Hindlimb muscle (tissue), 1 donor: Measurements from ENCODE around the gene TMED1. TPM values are rescaled to one million over a fixed set of nuclear protein-coding genes. Genes with fewer than 3 reads are reported as not detected.
"Not testable (repeated sequence)": the region's sequence is repeated elsewhere in the genome, so short reads cannot be mapped to it uniquely, and the experiment has no call there.

Experiments
- DNase-seq: peaks from one replicate; pipeline ENCODE4 v3.0.0-alpha.2; 2013
- polyA plus RNA-seq: library from polyadenylated mRNA; unstranded; fragments of 120-200 nt; gene quantifications from one replicate; pipeline ENCODE4 v1.2.1, GENCODE V29; 2013; ENCODE audit not compliant: insufficient read length

The TMED1 gene
- 41.7 TPM for polyA plus RNA-seq

- peak; percentile 97 for DNase-seq
These were observed at the start of gene TMED1 for GRCh38 chr19:10835754-10836478. TMED1 (minus strand) TSS chr19:10836212; CDS start chr19:10836191, 21 bp downstream.

- no peak for DNase-seq
These were observed 49.5 kb upstream of the TMED1 start for GRCh38 chr19:10885201-10886169.

- DNase-seq, result no peak
These were observed 48.3 kb upstream of the TMED1 start for GRCh38 chr19:10884274-10884673.

- DNase-seq, result no peak
These were observed 46.1 kb upstream of the TMED1 start for GRCh38 chr19:10882108-10882457.

- DNase-seq, result no peak
These were observed 45.5 kb upstream of the TMED1 start for GRCh38 chr19:10881403-10882107.

GRCh38 chr19:10878253-10878652 is 42.2 kb upstream of the TMED1 start:
- DNase-seq, result no peak

GRCh38 chr19:10877608-10878007 is 41.6 kb upstream of the TMED1 start:
- DNase-seq, result not testable (repeated sequence)

GRCh38 chr19:10876459-10877240 is 40.6 kb upstream of the TMED1 start:
- no peak for DNase-seq

GRCh38 chr19:10874024-10874423 is 38.0 kb upstream of the TMED1 start:
- no peak for DNase-seq

- DNase-seq, result no peak
These were observed 36.6 kb upstream of the TMED1 start for GRCh38 chr19:10872546-10873107.

GRCh38 chr19:10871711-10872545 is 35.9 kb upstream of the TMED1 start:
- DNase-seq, result no peak

GRCh38 chr19:10870955-10871603 is 35.1 kb upstream of the TMED1 start, which contains the start of gene CARM1:
CARM1 (plus strand) TSS chr19:10871553; CDS start chr19:10871703, 150 bp downstream.
- DNase-seq, result peak; percentile 99

- no peak for DNase-seq
These were observed 34.5 kb upstream of the TMED1 start for GRCh38 chr19:10870501-10870954.

- DNase-seq, result not testable (repeated sequence)
These were observed 33.9 kb upstream of the TMED1 start for GRCh38 chr19:10869872-10870311.

- no peak for DNase-seq
These were observed 33.0 kb upstream of the TMED1 start for GRCh38 chr19:10868872-10869547.

GRCh38 chr19:10866495-10866894 is 30.5 kb upstream of the TMED1 start:
- no peak for DNase-seq

GRCh38 chr19:10864538-10864899 is 28.5 kb upstream of the TMED1 start:
- DNase-seq, result peak; percentile 85

GRCh38 chr19:10863107-10863717 is 27.2 kb upstream of the TMED1 start:
- no peak for DNase-seq

- DNase-seq, result no peak
These were observed 26.6 kb upstream of the TMED1 start for GRCh38 chr19:10862561-10863106.
